ENCODE results near the gene PDE3A. TPM values are rescaled to one million over a fixed set of nuclear protein-coding genes. Genes with fewer than 3 reads are reported as not detected.

PDE3A gene
- total and polyA plus RNA-seq, 10 of the 15 experiments (the other 5 are each of a cell fraction or from before 2014, with no cell fraction given) = 0.01 to 2.6 (median 1.5) TPM

DNA sequence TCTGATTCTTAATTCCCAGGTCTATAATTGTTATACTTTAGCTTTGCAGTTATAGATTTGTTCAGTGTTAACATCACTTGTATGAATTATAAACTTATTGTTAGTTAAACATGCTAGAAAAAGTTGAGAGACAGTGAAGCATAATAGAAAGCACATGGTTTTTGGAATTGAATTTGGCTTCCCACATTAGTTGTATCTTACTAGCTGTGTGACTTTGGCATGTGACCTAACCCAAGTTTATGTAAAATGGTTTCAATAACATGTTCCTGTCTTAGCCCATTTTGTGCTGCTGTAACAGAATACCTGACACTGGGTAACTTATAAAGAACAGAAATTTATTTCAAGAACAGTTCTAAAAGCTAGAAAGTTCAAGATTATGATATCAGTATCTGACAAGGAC, 146.3 kb downstream of the PDE3A start:
- no peak overlapping the region for H3K4me2 ChIP-seq (ENCODE audit: control insufficient read depth, insufficient read depth)
- intact Hi-C loops (cut with micrococcal nuclease; ENCODE audit: unreplicated experiment) (no loop called here), in situ Hi-C loops (cut with MboI) (no loop called here)
- no peaks in the 10 kb centered on the region for H3K9me3 ChIP-seq (replicated peaks; ENCODE audit: control insufficient read depth, insufficient read depth, low read length)
- DNase-seq (ENCODE audit: low read depth, low spot score) = no peak
- no peaks in the 10 kb centered on the region for H3K4me1 ChIP-seq (ENCODE audit: control insufficient read depth, insufficient read depth, low read length)
- no peak for FAIRE-seq
- BruUV-seq (replicated peaks) = no TSS peak
- no peak overlapping the region for H3K27ac ChIP-seq (ENCODE audit: control insufficient read depth, insufficient read depth)
- H3K4me3 ChIP-seq = no peak overlapping the region
- no peak for TF ChIP-seq CHD4 (IDR thresholded peaks at IDR 0.05)
- TF ChIP-seq BRCA1 (IDR thresholded peaks at IDR 0.05; ENCODE audit: low read depth, low read length) = no peak
- no peak for TF ChIP-seq BACH1 (IDR thresholded peaks at IDR 0.05; ENCODE audit: borderline replicate concordance)
- TF ChIP-seq USF1 (IDR thresholded peaks at IDR 0.05; ENCODE audit: borderline replicate concordance, extremely low read length, insufficient read depth, low read depth, low read length) = no peak
- TF ChIP-seq, protein P1, sequence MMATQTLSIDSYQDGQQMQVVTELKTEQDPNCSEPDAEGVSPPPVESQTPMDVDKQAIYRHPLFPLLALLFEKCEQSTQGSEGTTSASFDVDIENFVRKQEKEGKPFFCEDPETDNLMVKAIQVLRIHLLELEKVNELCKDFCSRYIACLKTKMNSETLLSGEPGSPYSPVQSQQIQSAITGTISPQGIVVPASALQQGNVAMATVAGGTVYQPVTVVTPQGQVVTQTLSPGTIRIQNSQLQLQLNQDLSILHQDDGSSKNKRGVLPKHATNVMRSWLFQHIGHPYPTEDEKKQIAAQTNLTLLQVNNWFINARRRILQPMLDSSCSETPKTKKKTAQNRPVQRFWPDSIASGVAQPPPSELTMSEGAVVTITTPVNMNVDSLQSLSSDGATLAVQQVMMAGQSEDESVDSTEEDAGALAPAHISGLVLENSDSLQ (IDR thresholded peaks at IDR 0.05) = no peak
- no peak for TF ChIP-seq MYC (IDR thresholded peaks at IDR 0.05; ENCODE audit: insufficient read depth, insufficient read length, insufficient replicate concordance, low read length, severe bottlenecking)
- no peak for TF ChIP-seq CEBPZ (IDR thresholded peaks at IDR 0.05; ENCODE audit: low read depth, low read length)
- no peak for TF ChIP-seq NR2C2 (IDR thresholded peaks at IDR 0.05; ENCODE audit: borderline replicate concordance, control insufficient read depth, insufficient read length, low read depth)
- no peak for TF ChIP-seq NR2F1 (conservative IDR thresholded peaks at IDR 0.05)
- no peak for TF ChIP-seq SMARCA5 (IDR thresholded peaks at IDR 0.05)
- TF ChIP-seq NFYB (IDR thresholded peaks at IDR 0.05; ENCODE audit: insufficient read depth, low read depth, low read length) = no peak
- H3K79me2 ChIP-seq (ENCODE audit: control insufficient read depth, insufficient read depth, low read length) = no peaks in the 10 kb centered on the region
- SMC1A ChIA-PET (ENCODE audit: uncharacterized antibody, unreplicated experiment) = no interaction called here
- H3K9ac ChIP-seq (ENCODE audit: control insufficient read depth, insufficient read depth, low read length) = no peak overlapping the region
- CTCF ChIA-PET = interaction anchor here (1.1 kb wide), 1 partner anchor 52 kb away, joined by 3 read pairs; no protein-coding TSS in a partner anchor
- H4K20me1 ChIP-seq (ENCODE audit: control insufficient read depth, insufficient read depth) = no peaks in the 10 kb centered on the region
- no peak for ATAC-seq
- POLR2A ChIA-PET = no interaction called here
- H3K27me3 ChIP-seq (replicated peaks in 1 of 2; ENCODE audit: control insufficient read depth in 2 of 2, insufficient read depth in 2 of 2, low read length in 1 of 2) = no peaks in the 10 kb centered on the region
- no peak overlapping the region for H2AFZ ChIP-seq (ENCODE audit: control insufficient read depth, low read depth, low read length)
- H3K36me3 ChIP-seq (ENCODE audit: control insufficient read depth in 2 of 2, insufficient read depth in 2 of 2, low read length in 1 of 2) = no peaks in the 10 kb centered on the region
- RAD21 ChIA-PET (ENCODE audit: unreplicated experiment) = no interaction called here
